Measurements from ENCODE around the gene UBXN11.

UBXN11 gene

GRCh38 chr1:26283871-26284596, 22.4 kb downstream of the UBXN11 start:
- no peak for DNase-seq

DNA sequence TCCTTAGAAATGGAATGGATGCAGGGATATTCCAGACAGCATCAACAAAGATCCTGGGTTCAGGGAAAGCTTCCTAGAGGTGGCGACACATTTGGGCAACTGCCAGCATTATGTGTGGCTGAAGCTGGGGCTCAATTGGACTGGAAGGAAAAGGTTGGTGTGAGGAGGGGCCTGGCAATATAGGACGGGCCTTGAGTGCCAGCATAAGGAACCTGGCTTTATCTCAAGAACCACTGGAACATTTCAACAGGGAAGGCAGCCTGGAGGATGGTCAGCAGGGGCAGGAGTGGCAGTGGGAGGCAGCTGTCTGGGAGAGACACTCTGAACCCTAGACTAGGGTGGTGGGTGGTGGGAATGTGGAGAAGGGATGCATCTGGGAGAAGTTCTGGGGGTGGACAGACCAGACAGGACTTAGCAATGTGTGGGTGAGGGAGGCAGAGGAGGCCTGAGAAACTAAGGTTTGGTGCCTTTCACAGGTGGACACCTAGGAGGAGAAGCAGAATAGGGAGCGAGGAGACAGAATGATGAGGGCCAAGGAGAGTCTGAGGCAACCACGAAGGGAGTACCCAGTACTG, 23.1 kb downstream of the UBXN11 start:
- DNase-seq, result no peak

- no peak for DNase-seq
Measured at GRCh38 chr1:26282401-26282918, 24.0 kb downstream of the UBXN11 start.

DNA sequence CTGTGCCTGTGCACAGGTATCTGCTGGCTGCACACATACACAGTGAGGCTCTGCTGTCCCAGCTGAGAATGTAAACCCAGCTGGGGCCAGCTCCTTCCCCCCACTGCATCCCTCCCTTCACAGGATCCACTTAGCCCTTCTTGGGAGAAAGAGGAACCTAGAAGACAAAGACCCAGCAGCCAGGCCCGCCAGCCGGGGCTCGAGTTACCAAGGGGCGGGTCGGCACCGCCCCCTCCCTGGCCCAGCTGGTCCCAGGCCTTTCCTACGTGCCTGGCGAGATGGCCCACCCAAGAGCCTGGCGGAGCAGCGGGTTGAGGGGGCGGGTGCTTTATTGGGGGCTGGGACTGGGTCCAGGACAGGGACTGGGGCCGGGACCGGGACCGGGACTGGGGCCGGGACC, 24.5 kb downstream of the UBXN11 start:
- no peak for DNase-seq

- no peak for DNase-seq
Measured at GRCh38 chr1:26281091-26281958, 25.1 kb downstream of the UBXN11 start.

GRCh38 chr1:26280333-26281042, 25.9 kb downstream of the UBXN11 start:
- no peak for DNase-seq

DNA sequence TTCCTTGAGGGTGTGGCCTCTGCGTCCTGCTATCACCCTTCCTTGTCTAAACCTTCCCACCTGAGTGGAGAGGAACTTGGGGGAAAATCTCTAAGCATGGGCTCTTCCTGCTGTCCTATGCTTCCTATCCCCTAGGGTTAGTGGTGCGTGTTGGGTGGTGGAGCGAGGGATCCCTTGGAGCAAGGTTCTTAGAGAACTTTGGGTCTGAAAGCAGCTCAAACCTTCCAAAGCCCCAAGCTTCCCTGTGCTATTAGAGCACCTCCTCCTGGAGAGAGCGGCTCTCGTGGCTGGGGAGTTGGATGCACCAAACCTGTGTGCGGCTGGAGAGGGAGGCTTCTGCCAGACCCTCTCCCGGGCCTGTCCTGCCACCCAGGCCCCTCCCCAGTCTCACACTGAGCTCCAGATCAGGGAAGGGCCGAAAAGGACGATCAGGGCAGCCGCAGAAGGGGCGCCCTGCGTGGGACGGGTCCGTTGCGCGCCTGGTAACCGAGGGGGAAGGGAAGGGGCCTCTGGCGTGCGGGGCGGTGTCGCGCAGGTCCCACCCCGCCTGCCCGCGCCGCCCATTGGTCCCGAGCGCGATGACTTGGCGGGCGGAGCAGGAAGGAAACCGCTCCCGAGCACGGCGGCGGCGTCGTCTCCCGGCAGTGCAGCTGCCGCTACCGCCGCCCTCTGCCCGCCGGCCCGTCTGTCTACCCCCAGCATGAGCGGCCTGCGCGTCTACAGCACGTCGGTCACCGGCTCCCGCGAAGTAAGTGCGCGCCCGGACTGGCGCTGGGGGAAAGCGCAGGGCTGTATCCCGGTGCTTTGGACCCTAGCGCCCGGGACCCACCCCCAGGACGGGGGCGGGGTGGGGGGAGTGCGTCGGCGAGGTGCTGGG, 26.7 kb downstream of the UBXN11 start, which contains the start of gene SH3BGRL3:
Gene SH3BGRL3 (plus strand): TSS at position 631 of the 877 bp plus-strand sequence. CDS start 70 bp downstream, at position 701.
- no peak for DNase-seq

GRCh38 chr1:26278724-26279455, 27.5 kb downstream of the UBXN11 start:
- no peak for DNase-seq

DNA sequence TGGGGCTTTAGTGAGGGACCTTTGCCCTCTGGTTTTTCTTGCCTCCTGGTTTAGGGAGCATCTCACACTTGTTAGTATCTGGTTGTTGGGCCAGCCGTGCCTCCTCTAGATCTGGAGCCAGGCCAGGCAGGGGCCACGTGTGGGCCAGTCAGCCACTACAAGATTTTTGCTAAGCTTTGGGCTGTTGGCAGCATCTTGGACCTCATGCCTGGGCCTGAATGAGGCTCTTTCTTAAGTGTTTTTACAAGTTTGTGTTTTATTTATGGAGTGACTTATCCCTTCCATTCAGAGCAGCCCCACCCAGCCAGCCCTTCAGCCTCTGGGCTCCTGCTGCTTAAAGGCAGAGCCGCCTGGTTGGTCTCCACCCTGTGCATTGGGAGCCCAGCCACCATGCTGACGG, 28.1 kb downstream of the UBXN11 start:
- DNase-seq, result no peak

DNA sequence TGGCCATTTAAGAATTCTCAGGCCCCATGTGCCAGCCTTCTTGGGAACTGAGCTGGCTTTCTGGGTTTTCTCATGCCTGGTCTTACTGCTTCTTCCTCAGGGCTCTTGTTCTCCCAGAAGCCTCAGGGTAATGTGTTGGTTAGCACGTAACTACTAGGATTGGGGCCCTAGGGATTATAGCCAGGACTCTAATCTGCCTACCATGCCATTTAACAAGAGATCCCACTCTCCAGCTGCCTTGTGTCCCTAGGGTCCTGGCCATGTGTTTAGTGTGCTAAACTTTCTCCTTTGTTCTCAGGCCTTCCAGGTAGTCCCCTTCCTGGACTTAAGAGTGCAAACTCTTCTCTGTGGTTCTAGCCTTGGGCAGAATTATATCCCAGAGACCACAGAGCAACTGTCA, 28.7 kb downstream of the UBXN11 start:
- no peak for DNase-seq

- DNase-seq, result no peak
Measured at GRCh38 chr1:26277261-26277661, 29.2 kb downstream of the UBXN11 start.

DNA sequence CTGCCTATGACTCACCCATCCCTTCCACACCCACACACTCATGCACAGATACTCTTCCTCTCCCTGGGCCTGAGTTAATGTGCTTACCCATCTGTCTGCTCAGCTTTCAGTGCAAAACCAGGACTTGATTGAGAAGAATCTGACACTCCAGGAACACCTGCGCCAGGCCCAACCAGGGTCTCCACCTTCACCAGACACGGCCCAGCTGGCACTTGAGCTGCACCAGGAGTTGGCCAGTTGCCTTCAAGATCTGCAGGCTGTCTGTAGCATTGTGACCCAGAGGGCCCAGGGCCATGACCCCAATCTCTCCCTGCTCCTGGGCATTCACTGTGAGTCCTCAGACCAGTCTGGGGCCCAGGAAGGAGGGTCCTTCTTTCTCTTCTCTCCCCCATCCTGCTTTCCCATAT, 30.0 kb downstream of the UBXN11 start:
- DNase-seq, result no peak

DNA sequence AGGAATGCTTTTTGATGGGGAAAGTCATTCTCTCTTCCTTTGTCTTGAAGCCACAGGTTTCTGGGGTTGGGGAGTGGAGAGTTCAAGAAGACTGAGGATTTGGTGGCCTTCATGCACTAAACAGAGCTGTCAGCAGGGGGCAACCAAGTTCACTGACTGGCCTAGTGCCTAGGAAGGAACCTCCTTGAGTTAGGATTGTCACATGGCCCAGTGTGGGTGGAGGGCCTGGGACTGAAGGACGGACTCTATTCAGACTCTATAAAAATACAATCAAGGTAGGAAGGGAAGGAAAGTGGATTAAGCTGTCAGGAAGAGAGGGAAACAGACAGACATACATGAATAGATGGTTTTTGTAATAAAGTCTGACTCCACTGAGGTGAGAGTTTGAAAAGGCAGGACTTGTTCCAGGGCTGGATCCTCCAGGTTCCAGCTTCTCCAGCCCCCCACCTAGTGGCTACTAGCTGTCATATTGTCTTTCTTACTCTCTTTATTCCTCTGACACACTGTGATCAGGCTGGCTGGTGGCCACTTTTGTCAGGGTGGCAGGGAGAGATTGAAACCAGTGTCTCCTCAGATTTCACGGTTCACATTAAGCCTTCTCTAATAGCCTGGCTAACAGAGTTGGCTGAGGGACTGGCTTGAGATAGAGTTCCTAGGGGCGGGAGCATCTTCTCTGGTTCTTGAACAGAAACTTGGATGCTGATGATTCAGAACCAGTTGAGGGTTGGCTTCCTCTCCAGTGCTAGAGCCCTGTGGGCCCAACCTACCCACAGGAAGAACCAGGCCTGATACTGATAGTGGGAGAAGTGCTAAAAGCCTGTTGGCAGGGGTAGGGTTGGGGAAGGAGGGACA, 30.6 kb downstream of the UBXN11 start:
- DNase-seq, result peak; percentile 52

DNA sequence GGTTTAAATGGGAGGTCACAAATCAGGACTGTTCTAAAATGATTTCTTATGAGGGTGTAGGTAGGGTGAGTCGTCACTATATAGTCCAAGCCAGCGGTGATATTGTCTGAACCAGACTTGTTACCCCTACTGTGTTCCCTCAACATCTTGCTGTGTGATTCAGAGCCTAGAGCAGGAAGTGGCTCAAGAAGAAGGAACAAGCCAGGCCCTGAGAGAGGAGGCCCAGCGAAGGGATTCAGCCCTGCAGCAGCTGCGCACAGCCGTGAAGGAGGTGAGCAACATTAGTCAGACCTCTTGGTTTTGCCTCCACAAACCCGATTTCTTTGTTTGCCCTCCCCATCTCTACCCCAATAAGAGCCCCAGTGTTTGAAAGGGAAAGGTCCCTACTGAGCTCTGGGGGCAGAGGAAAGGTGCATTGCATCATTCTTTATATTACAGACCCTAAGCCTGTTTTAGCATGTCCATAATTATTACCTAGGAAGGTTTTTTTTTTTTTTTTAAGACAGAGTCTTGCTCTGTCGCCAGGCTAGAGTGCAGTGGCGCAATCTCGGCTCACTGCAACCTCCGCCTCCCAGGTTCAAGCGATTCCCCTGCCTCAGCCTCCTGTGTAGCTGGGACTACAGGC, 31.5 kb downstream of the UBXN11 start:
- DNase-seq, result no peak

- no peak for DNase-seq
Measured at GRCh38 chr1:26269198-26269550, 37.3 kb downstream of the UBXN11 start.

DNA sequence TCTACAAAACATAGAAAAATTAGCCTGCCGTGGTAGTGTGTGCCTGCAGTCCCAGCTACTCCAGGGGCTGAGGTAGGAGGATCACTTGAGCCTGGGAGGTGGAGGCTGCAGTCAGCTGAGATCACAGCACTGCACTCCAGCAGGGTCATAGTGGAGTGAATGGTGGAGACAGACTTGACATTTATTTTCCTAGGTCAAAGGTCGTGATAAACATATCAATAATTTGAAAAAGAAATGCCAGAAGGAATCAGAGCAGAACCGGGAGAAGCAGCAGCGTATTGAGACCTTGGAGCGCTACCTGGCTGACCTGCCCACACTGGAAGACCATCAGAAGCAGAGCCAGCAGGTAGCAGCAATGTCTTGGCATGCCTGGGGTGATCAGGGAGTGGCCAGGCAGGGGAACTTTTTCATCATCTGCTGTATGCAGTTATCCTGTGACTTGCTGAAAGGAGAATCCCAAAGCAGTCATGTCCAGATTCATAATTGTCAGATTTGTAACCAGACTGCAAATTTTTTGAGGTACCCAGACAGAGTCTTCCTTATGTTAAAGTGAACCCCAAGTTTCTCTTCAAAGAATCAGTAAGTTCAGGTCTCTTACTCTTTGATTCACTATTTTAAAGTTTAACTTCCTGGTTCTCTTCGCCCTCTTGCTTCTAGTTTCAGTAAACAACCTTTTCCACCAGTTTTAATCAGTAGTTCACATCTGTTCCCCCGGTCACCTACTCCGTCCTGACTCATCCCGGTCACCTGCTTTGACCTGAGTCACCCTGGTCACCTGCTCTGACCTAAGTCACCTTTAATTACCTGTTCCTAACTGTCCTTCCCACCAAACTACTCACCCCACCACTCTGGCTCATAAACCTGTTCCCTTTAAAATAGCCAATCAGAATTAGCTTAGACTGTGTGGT, 37.9 kb downstream of the UBXN11 start:
- no peak for DNase-seq

DNA sequence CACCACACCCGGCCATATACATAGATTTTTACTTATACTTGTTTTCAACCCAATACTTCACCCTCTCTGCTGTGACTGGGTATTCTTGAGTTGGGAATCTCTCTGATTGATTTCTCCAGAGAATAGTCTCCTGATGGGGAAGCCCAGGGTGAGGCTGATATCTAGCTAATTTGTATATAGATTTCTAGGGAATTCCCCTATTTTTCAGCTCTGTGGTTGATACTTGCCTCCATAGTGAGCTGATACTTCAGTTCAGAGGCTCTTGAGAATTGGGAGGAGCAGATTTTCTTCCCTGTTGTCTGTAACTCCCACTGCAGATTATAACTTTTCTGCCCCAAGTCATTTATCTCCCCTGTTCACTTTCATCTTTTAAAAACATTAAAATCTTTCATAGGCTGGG, 41.0 kb downstream of the UBXN11 start:
- no peak for DNase-seq

DNA sequence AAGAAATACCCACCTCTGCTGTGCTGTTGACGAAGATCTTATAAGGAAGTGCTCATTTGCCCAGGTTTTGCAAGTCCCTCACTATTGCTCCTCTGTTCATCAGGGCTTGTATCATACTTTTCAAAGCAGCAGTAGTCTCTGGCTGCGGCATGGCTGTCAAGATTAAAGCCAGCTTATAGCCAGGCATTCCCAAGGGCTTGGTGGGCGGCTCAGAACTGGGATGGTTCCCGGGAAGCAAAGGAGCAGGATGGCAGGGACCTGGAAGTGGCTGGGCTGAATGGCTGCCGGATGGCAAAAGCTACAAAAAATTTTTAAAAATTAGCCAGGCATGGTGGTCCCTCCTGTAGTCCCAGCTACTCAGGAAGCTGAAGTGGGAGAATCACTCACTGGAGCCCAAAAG, 43.2 kb downstream of the UBXN11 start:
- DNase-seq, result no peak

DNA sequence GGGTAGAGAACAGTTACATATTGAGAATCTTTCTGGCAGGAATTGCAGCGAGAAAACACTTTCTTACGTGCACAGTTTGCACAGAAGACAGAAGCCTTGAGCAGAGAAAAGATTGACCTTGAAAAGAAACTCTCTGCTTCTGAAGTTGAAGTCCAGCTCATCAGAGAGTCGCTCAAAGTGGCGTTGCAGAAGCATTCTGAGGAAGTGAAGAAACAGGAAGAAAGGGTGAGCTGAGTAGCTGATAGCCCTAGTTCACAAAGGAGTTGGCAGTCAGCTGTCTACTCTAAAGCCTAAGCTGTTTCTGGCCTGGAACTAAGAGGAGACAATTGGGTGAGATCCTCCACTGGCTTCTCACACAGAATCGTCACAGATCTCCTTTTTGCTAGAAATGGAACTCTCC, 46.9 kb downstream of the UBXN11 start:
- DNase-seq, result no peak

Data from NCI-H2029 treated with DMSO at 0.1 percent for 48 hours (cell line).